Measurements from ENCODE around the gene ZNF219. TPM values are rescaled to one million over a fixed set of nuclear protein-coding genes. Genes with fewer than 3 reads are reported as not detected.

ZNF219 gene
- total RNA-seq, 1 donor from 2014 or later: 51.1 TPM

DNA sequence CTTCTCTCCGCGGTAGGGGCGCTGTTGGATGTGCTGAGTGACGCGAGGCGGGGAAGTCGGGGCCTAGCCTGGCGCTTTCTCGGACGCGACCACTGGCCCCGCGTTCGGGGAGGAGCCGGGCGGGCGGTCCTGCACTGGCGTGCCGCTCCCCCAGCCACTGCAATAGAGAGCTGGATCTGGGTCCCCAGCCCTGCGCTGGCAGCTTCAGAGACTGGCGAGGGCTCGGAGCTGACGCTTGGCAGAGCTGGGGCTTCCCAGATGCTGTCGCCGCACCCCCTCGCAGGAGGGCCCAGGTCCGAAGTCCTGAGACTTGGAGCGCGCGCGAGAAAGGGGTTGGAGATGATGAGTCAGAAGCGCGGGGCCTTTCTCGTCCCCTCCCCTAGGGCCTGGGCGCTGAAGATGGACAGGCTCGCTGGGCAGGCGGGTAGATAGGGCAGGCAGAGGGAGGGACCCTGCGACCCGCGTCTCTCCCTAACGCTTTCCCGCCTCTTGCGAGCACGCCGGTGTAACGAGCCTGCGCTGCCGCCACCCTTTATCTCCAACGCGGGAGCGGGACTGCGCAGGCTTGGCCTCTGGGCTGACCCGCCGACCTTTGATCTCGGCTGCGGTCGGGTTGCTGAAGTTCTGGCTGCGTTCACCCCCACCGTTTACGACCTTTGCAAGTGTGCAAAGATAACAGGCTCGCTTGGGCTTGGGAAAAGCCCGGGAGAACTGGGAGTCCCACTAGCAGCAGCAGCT, 5.4 kb upstream of the ZNF219 start:
- intact Hi-C loops (cut with DNase I): loop anchor here (1.0 to 5.0 kb wide), 2 partner anchors 35 to 422 kb away; partner anchors contain the start of gene RNASE4
- peak; percentile 97 for DNase-seq (ENCODE audit: low spot score)

DNA sequence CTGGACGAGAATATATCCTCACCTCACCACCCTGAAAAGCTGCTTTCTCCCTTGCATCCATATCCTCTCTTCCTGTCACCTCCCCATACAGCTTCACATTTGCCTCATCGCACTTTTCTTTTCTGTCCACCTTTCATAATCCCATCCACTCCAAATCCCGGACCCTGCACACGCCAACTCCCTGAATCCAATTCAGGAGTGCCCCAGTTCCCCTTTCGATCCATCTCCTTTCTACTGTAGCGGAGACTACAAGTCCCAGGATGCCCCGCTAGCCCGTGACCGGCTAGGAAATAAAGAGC, 4.9 kb upstream of the ZNF219 start:
- no peak for DNase-seq (ENCODE audit: low spot score)
- intact Hi-C loops (cut with DNase I): loop anchor here (5.0 kb wide), 1 partner anchor 421 kb away; the partner anchor contains the start of gene RNASE4

DNA sequence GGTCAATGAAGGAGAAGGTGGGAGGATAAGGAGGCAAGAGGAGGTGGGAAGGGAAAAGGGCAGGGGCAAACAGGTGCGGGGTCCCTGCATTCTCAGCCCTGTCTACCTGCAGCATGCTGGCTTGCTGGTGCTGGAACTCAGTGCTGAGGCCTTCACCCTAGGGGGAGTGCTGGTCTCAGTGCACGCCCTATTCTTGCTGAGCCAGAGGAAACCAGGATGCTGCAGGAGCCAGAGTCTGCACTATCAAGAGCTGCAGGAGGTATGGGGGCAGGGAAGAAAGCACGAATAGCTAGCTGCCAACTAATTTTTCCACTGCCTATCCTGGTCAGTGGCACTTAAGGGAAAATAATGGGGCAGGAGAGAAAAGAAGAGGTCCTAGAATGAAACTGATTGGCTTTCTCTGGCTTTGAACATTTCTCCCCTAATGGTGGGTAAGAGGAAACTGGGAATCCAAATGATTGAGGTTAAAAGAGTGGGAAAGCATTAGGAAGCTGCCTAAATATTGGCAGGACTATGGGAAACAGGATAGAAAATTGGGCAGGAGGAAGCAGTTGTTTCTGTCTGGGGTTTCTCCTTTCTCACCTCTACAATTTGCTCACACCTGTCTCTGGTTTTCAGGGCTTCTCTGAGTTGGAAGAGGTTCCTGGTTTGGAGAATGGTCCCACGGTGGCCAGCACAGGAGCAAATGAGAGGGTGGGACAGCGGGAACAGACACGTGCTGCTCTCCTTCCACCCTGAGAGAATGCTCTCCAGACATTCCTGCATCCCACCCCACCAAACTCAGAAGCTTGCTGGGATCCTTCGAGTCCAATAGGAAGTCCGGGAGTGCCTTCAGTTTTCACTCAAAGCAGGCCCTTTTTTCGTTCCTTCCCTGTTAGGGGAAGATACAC, 4.3 kb upstream of the ZNF219 start:
- DNase-seq (ENCODE audit: low spot score): no peak
- intact Hi-C loops (cut with DNase I): loop anchor here (5.0 kb wide), 1 partner anchor 420 kb away; the partner anchor contains the start of gene RNASE4

DNA sequence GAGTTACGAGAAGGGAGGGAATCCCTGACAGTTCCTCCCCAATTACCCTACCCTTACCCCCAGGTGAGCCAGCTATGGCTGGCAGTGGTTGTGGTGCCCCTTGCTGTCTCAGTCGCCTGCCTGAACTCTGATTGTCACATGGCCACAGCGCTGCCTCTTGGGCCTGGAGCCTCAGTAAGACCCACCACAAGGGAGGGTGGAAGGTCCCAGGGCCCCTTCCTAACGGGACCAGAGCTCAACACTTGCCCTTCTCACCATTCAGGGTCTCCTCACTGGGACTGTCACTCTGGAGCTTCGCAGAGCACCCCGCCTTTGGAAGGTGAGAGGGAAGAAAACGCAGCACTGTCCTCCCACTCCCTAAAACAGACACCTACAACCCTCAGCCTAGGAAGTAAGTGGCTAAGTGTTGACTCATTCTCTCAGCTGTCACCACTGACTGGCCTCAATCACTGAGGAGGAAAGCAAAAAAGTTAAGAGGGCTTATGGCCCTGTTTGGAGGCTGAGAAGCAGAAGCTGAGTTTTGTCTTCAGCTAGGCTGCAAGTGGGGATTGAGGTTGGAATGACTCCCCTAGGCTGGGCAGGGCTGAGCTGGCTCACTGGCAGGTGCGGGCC, 3.5 kb upstream of the ZNF219 start:
- intact Hi-C loops (cut with DNase I): loop anchor here (5.0 kb wide), 1 partner anchor 420 kb away; the partner anchor contains the start of gene RNASE4
- no peak for DNase-seq (ENCODE audit: low spot score)

DNA sequence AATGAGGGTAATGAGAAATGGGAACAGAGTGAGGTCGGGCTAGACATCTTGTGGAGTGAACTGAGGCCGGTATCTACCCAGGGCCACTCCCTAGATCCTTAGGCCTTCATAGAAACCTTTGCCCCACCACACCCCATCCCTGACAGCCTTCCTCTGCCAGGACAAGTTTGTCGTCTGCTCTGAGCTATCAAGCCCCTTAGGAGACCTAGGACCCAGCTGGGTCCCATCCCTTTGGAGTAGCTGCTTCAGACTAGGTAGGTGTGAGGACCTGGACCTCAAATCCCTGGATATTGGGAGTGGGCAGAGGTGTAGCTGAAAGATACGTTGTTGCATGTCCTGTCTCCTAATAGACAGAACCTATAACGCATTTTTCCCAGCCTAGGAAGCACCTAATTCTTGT, 2.5 kb upstream of the ZNF219 start, which contains the start of gene TMEM253:
Gene TMEM253, plus strand, starts transcription at position 136 of the 400 bp plus-strand sequence. CDS start 278 bp downstream, outside the sequence.
- no peak for DNase-seq (ENCODE audit: low spot score)
- intact Hi-C loops (cut with DNase I): loop anchor here (5.0 kb wide), 1 partner anchor 419 kb away; the partner anchor contains the start of gene RNASE4

DNA sequence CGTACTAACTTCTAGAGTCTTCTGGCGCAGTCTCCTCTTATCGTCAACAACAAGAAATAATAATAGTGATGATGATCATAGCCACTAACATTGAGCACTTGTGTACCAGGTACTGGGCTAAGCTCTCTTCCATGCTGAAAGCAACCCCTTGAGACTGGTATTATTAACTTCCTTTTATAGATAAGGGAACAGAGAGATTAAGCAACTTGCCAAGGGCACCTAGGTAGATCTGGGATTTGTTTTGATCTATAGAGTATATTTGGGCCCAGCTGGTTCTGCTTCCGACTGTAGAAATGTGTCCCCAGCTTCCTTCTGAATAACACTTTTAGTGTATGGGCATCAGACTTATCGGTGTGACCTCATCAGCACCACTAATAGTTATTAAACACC, 1.1 kb upstream of the ZNF219 start:
- no peak for DNase-seq (ENCODE audit: low spot score)

DNA sequence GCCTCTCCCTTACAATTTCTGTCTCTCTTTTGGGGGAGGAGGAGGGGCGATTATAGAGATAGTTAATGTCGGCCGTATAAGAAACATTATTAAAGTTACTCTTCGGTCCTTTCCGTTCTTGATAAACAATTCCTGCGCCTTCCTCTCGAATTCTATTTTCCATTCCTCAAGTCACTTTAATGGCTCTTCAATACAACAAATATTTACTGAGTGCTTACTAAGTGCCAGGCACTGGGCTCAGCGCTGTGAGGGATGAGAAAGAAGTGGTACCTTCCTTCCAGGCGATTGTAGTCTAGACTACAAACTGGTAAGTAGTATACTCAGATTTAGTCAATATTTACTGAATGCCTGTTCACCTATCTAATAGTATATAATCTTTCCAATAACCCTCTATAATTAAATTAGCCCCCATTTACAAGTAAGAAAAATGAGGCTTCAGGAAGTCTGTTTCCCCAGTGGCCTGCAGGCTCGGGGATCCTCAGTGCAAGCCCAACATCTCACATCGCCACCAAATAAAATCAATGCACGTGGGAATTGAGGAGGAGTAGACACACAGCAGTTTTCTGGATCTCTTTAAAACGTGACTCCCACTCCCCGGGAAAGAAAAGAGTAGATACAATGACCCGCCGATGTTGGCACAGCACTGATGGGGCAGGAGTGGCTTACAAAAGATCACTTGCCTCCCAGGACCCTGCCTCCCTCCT, 589 bp upstream of the ZNF219 start:
- no peak for DNase-seq (ENCODE audit: low spot score)
- intact Hi-C loops (cut with DNase I): no loop called here

More for the DNA sequence above, 1.1 kb upstream of the ZNF219 start:
- intact Hi-C loops (cut with DNase I): no loop called here

DNA sequence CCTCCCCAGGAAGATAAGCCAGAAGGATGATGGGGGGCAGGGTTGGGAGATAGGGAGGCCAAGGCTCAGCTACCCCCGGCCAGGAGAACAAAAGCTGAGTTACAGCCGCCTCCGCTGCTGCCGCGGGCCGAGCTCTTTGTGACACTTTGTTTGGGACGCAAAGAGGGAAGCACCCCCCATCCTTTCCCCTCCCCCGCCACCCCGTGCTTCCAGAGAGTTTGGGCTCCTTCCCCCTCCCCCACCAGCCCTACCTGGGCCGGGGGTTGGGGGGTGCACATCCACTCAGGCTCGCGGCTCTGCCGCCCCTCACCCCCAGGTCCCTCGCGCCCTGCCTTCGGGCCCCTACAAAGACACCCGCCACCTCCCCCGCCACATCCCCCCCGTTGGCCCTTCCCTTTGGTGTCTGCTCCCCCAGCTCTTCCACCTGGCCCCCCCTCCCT, 799 bp downstream of the ZNF219 start:
- intact Hi-C loops (cut with DNase I): no loop called here

DNA sequence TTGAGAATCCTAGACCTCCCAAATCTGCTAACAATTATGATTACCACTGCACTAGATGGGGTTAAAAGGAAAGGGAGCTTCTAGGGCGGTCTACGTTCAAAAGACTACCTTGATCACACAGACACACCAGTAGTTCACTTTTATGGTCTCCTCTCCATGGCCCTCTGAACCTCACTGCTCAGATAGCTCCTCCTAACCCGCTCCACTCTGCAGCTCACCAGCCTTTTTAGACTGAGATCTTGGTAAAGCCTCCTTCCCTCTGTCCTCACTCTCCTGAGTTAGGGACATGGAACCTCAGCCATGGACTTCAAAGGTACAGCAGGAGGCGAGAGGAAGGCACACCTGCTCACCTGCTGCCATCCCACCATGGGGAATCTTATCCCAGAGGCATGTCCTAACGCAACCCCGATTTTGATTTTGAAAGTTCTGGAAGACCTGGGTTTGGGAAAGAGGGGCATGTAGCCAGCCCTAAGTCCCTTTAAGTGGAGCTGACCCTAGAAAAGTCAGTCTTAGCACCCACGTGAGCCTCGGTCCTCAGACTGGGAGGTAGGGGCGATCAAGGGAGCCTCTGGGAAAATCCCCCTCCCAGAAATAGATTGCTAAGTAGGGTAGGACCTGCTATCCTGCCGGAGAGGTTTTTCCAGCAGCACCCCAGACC, 1.3 kb downstream of the ZNF219 start:
- intact Hi-C loops (cut with DNase I): no loop called here
- no peak for DNase-seq (ENCODE audit: low spot score)

More for the DNA sequence above, 799 bp downstream of the ZNF219 start:
- no peak for DNase-seq (ENCODE audit: low spot score)

DNA sequence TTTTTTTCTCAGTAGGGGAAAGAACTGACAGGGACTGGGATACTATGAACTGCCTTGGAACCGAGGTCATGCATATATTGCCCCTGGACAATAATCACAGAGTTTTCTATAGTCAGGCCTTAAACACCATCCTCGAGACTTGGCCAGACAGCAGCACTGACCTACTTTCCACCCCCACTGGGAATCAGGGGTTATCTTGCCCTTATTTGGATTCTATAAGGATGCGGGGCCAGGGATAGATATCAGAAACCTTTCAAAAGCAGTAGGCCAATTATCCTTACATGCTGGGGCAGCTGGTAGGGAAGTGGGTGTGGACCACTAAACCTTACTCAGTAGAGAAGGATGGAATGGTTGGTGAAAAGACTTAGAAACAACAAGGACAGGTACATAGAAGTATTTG, 2.0 kb downstream of the ZNF219 start:
- intact Hi-C loops (cut with DNase I): no loop called here

DNA sequence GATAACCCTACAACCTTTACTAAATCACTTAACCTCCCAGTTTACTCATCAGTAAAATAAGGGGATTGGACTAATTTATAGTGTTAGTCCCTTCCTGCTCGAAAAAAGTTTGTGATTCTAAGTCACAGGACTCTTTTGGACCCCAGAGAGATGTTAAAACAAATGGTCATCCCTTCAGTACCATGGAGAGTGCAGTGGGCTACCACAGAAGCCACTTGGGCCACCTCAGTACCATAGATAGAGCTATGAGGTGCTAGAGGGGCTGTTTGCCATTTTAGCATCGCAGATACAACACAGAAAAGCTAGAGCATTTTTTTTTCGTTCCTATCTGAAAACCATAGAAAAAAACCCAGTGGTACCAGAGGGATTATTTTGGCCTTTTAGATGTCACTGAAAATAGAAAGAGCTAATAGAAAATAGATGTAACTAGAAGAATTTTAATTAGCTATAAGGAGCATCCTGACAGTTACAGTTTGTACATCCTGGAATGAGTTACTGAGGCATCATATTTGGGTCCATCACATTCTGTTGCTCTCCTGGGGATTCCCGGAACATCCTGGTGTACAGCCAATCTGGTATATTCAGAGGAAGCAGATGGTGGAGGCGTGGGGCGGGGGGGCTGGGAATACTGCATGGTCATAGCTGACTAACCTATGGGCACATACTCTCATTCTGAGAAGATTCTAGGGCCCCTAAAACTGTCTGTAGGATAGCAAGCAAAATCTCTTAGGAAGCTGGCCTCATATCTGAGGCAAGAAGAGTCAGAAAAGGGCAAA, 2.8 kb downstream of the ZNF219 start:
- no peak for DNase-seq (ENCODE audit: low spot score)
- intact Hi-C loops (cut with DNase I): no loop called here

More for the DNA sequence above, 2.0 kb downstream of the ZNF219 start:
- no peak for DNase-seq (ENCODE audit: low spot score)

DNA sequence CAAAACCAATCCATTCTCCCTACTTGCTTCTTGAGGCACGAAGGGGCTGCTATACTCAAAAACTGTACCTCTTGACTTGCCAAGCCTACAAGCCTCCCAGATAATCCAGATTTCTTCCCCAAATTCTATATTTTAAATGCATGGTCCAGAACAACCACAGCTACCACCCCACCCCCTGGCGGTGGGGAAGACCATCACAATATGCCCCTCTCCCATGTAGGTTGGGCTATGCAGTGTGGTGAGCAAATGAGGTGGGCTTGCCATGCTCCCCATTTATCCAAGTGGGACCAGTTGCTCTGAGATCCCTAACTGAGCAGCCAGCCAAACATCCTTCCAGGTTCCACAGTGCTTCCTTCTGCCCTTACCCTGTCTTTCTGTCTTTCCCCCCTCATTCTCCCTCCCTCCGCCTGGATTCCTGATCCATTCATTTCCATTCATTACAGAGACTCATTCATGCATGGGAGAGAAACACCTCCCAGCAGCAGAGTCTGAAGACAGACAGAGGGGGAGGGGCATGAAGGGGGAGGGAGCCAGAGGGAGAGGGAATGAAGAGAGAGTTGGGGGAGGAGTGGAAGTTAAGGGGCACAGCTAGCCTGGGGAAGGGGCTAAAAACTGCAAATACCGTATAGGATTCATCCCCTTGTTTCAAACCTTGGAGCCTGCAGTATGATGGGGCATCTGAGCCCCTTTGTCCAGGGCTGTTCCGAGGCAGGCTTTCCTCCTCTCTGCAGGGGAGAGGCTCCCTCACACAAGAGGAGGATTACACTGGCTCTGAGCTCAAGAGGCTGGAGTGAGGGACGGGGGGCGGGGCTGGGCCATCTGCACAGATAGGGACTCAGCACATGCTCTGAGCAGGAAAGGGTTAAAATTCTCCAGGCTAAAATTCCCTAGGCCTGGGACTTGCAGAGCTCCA, 4.4 kb downstream of the ZNF219 start:
- intact Hi-C loops (cut with DNase I): loop anchor here (2.0 to 5.0 kb wide), 3 partner anchors 13 to 77 kb away; partner anchors contain the start of gene ARHGEF40
- no peak for DNase-seq (ENCODE audit: low spot score)

DNA sequence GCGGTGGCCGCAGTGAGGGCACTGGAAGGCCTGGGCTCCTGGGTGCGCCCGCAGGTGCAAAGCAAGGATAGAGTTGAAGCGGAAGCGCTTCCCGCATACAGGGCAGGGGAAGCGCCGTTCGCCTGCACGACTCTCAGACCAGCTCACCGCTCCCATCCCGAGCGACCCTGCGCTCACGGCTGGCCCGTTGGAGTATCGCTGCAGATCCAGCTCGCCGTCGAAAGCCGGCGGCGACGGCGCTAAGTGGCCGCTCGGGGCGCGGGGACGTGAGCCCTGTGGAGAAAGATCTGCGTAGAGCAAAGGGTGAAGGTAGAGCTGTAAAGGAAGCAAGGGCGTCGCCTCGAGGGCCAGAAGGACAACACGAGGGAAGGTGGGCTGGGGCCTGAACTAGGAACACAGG, 5.4 kb downstream of the ZNF219 start:
- intact Hi-C loops (cut with DNase I): loop anchor here (2.0 to 5.0 kb wide), 3 partner anchors 14 to 76 kb away; partner anchors contain the start of gene ARHGEF40
- DNase-seq (ENCODE audit: low spot score): no peak

DNA sequence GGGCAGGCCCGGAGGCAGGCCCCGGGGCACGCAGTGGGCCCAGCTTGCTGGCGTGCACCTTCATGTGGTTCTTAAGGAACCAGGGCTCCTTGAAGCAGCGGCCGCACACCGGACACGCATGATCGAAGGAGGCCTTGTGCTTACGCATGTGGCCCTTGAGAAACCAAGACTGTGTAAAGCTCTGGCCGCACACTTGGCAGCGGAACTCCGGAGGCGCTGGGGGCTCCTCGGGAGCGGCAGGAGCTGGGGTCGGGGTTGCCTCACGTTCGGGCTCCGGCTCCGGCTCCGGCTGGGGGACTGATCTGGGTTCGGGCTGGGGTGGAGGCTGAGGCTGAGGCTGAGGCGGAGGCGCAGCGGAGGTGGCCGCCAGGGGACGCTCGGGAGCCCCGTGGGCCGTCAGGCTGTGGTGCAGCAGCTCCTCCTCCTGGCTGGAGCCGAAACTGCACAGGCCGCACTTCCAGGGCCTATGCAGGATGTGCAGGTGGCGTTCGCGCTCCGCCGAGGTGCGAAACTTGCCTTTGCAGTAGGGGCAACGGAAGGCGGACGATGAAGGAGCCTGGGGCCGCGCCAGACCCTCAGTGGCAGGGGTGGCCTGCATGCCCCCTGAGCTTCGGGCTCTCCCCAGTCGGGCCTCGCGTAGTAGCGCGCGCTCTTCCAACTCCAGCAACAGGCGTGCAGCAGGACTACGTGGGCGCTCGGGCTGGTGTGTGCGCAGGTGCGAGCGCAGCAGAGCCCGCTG, 6.0 kb downstream of the ZNF219 start:
- intact Hi-C loops (cut with DNase I): loop anchor here (2.0 to 5.0 kb wide), 3 partner anchors 14 to 75 kb away; partner anchors contain the start of gene ARHGEF40
- DNase-seq (ENCODE audit: low spot score): peak; percentile 96

DNA sequence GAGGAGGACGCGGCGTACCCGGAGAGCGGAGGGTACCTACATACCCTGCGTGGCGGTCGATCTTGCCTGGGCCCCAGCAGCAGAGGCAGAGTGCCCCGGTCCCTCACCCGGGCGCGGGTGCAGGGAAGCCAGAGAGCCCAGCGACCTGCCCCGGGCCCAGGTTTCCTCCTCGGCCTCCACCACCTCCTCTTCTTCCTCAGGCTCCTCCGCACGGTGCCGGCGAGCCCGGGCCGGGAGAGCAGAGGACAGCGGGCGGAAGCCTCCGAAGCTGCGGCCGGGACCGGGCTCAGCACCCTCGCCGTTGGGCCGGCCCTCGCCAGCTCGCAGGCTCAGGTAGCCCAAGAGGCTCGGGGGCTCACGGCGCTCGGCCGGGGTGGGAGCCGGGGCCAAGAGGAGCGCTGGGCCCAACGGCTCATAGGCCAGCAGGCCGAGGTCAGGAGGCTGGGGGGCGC, 6.6 kb downstream of the ZNF219 start:
- no peak for DNase-seq (ENCODE audit: low spot score)
- intact Hi-C loops (cut with DNase I): loop anchor here (2.0 to 5.0 kb wide), 3 partner anchors 15 to 75 kb away; partner anchors contain the start of gene ARHGEF40

Measured in cardiac septum (tissue), 1 donor.